HEK293T (cell line): ENCODE measurements around the gene FDPS.
A peak's percentile ranks its signal among the peaks of the same experiment; 100 is the strongest.

Experiments
- CTCF ChIA-PET: fragments of 350-600 bp; formaldehyde crosslinking; extraction: SDS; loops from one replicate; lab custom pipeline; 2021; ENCODE audit warnings: antibody characterized with exemption, inconsistent platforms; lab: Yijun Ruan, JAX
- POLR2A ChIA-PET: fragments of 350-600 bp; formaldehyde crosslinking; extraction: SDS; loops from one replicate; lab custom pipeline; 2020; ENCODE audit warnings: antibody characterized with exemption, inconsistent platforms; lab: Yijun Ruan, JAX
- DNase-seq: peaks from one replicate; pipeline ENCODE4 v3.0.0; 2012; ENCODE audit warnings: mixed read lengths; ENCODE audit errors: extremely low spot score
- ARNT ChIP-seq: fragments of 450-650 bp; IDR thresholded peaks from 2 replicates; pipeline ENCODE4 v1.6.1; 2017; ENCODE audit warnings: mild to moderate bottlenecking
- BHLHE40 ChIP-seq: fragments of 450-650 bp; IDR thresholded peaks from 2 replicates; pipeline ENCODE4 v1.6.1; 2016; ENCODE audit warnings: mild to moderate bottlenecking, moderate library complexity, borderline replicate concordance
- CTBP1 ChIP-seq: fragments of 450-650 bp; IDR thresholded peaks from 2 replicates; pipeline ENCODE4 v1.6.1; 2016; ENCODE audit warnings: borderline replicate concordance
- ELF4 ChIP-seq: fragments of 450-650 bp; IDR thresholded peaks from 2 replicates; pipeline ENCODE4 v1.6.1; 2017; ENCODE audit warnings: antibody characterized with exemption
- FOXA1 ChIP-seq: fragments of 450-650 bp; IDR thresholded peaks from 2 replicates; pipeline ENCODE4 v1.6.1; 2016; ENCODE audit warnings: mild to moderate bottlenecking
- FOXK2 ChIP-seq: fragments of 450-650 bp; IDR thresholded peaks from 2 replicates; pipeline ENCODE4 v1.6.1; 2016; ENCODE audit warnings: mild to moderate bottlenecking
- FOXM1 ChIP-seq: fragments of 450-650 bp; IDR thresholded peaks from 2 replicates; pipeline ENCODE4 v1.6.1; 2017; ENCODE audit warnings: mild to moderate bottlenecking, borderline replicate concordance
- HDGF ChIP-seq: fragments of 450-650 bp; IDR thresholded peaks from 2 replicates; pipeline ENCODE4 v1.6.1; 2017; ENCODE audit warnings: antibody characterized with exemption, borderline replicate concordance
- L3MBTL2 ChIP-seq: fragments of 450-650 bp; conservative IDR thresholded peaks from 2 replicates; pipeline ENCODE4 v1.6.1; 2016; ENCODE audit warnings: mild to moderate bottlenecking
- LEF1 ChIP-seq: fragments of 450-650 bp; IDR thresholded peaks from 2 replicates; pipeline ENCODE4 v1.6.1; 2017; ENCODE audit warnings: mild to moderate bottlenecking, borderline replicate concordance
- NFRKB ChIP-seq: fragments of 450-650 bp; IDR thresholded peaks from 2 replicates; pipeline ENCODE4 v1.6.1; 2016; ENCODE audit warnings: mild to moderate bottlenecking, moderate library complexity
- PKNOX1 ChIP-seq: fragments of 450-650 bp; IDR thresholded peaks from 2 replicates; pipeline ENCODE4 v1.6.1; 2016
- SP1 ChIP-seq: fragments of 450-650 bp; IDR thresholded peaks from 2 replicates; pipeline ENCODE4 v1.6.1; 2017
- SUZ12 ChIP-seq: fragments of 450-650 bp; IDR thresholded peaks from 2 replicates; pipeline ENCODE4 v1.6.1; 2016; ENCODE audit warnings: mild to moderate bottlenecking
- TARDBP ChIP-seq: fragments of 450-650 bp; IDR thresholded peaks from 2 replicates; pipeline ENCODE4 v1.6.1; 2016
- ZNF384 ChIP-seq: fragments of 450-650 bp; IDR thresholded peaks from 2 replicates; pipeline ENCODE4 v1.6.1; 2016

FDPS gene

GRCh38 chr1:155308493-155309422 is at the start of gene FDPS:
TSS of gene FDPS (plus strand) at chr1:155308866. CDS start at chr1:155309790, 924 bp downstream.
- POLR2A ChIA-PET, result interaction anchor here (0.6 to 1.9 kb wide), 15 partner anchors 8 to 282 kb away, joined by 3 to 17 read pairs (median 5); partner anchors contain the start of genes CLK2, ENTREP3, HCN3 and SCAMP3
- peak; percentile 98 for DNase-seq
- no peak for TF ChIP-seq FOXM1
- TF ChIP-seq PKNOX1, result peak; percentile 97
- TF ChIP-seq FOXK2, result no peak
- TF ChIP-seq TARDBP, result peak; percentile 71; the same call in 1 of the 2 replicates
- TF ChIP-seq L3MBTL2, result peak; percentile 92
- peak; percentile 53 for TF ChIP-seq ELF4
- CTCF ChIA-PET, result interaction anchor here (1.1 to 4.2 kb wide), 3 partner anchors 16 to 136 kb away, joined by 3 to 29 read pairs (median 3); partner anchors contain the start of gene KRTCAP2

GRCh38 chr1:155260276-155260675 is 48.4 kb upstream of the FDPS start:
- DNase-seq, result no peak
- ChIA-PET POLR2A (interaction anchor here (0.7 to 2.9 kb wide), 3 partner anchors 13 to 60 kb away, joined by 3 to 18 read pairs (median 3); partner anchors contain the start of genes CLK2 and RUSC1), CTCF (interaction anchor here (1.8 to 2.7 kb wide), 2 partner anchors 9 to 12 kb away, joined by 5 to 13 read pairs; no protein-coding TSS in a partner anchor)
- no peak for TF ChIP-seq FOXA1
- TF ChIP-seq PKNOX1, result no peak
- no peak for TF ChIP-seq CTBP1
- TF ChIP-seq TARDBP, result no peak
- TF ChIP-seq FOXM1, result no peak
- TF ChIP-seq LEF1, result no peak
- TF ChIP-seq BHLHE40, result no peak
- no peak for TF ChIP-seq ELF4
- TF ChIP-seq ARNT, result no peak
- TF ChIP-seq SP1, result no peak
- no peak for TF ChIP-seq L3MBTL2
- TF ChIP-seq SUZ12, result no peak
- TF ChIP-seq NFRKB, result no peak

GRCh38 chr1:155261493-155261851 is 47.2 kb upstream of the FDPS start:
- no peak for DNase-seq
- POLR2A ChIA-PET, result interaction anchor here (0.7 to 2.9 kb wide), 13 partner anchors 10 to 88 kb away, joined by 3 to 37 read pairs (median 3); partner anchors contain the start of genes CLK2, FDPS, KRTCAP2 and PKLR
- TF ChIP-seq TARDBP (no peak), HDGF (0 out of 2 replicates have a peak, but pooled peaks have one; percentile 35)
- CTCF ChIA-PET, result interaction anchor here (1.8 to 2.7 kb wide), 2 partner anchors 11 to 14 kb away, joined by 5 to 13 read pairs; no protein-coding TSS in a partner anchor

- CTCF ChIA-PET, result interaction anchor here (0.5 to 1.8 kb wide), 3 partner anchors 12 to 464 kb away, joined by 3 to 5 read pairs (median 4); no protein-coding TSS in a partner anchor
- TF ChIP-seq ZNF384 (no peak), BHLHE40 (no peak), SUZ12 (no peak), ELF4 (peak; percentile 84; the same call in 1 of the 2 replicates), L3MBTL2 (peak; percentile 67)
- POLR2A ChIA-PET, result interaction anchor here (0.6 to 2.9 kb wide), 13 partner anchors 10 to 89 kb away, joined by 3 to 37 read pairs (median 3); partner anchors contain the start of genes CLK2, FDPS, KRTCAP2 and PKLR
- peak; percentile 98 for DNase-seq
These were observed 46.6 kb upstream of the FDPS start, which contains the start of gene SCAMP3 for GRCh38 chr1:155261852-155262673. TSS of gene SCAMP3 (minus strand) at chr1:155262360. CDS start at chr1:155262151, 209 bp downstream.

GRCh38 chr1:155263067-155263466 is 45.6 kb upstream of the FDPS start:
- CTCF ChIA-PET, result interaction anchor here (0.7 to 2.1 kb wide), 2 partner anchors 12 to 70 kb away, joined by 4 to 10 read pairs; no protein-coding TSS in a partner anchor
- no peak for TF ChIP-seq ELF4
- TF ChIP-seq LEF1, result no peak
- no peak for TF ChIP-seq SP1
- no peak for TF ChIP-seq HDGF
- TF ChIP-seq BHLHE40, result no peak
- no peak for TF ChIP-seq ARNT
- no peak for TF ChIP-seq TARDBP
- TF ChIP-seq SUZ12, result no peak
- no peak for TF ChIP-seq PKNOX1
- TF ChIP-seq ZNF384, result no peak
- no peak for DNase-seq
- POLR2A ChIA-PET, result interaction anchor here (0.9 to 2.9 kb wide), 4 partner anchors 10 to 59 kb away, joined by 5 to 27 read pairs (median 8); partner anchors contain the start of gene CLK2
